Gastrocnemius medialis (tissue), 4 donors: ENCODE measurements around the gene BRMS1.

Experiments
- POLR2A ChIP-seq, 2 donors: fragments of 450-650 bp; IDR thresholded peaks; one replicate each; pipeline ENCODE4 v1.6.1; 2017; ENCODE audit warnings: antibody characterized with exemption in 2 of 2, mild to moderate bottlenecking in 2 of 2, moderate library complexity in 2 of 2
- TF ChIP-seq, protein P1 (sequence below), 5 experiments: fragments of 450-650 bp in 3 of 5; fragments of 200-600 bp in 2 of 5; sonication (generic) in 2 of 5; IDR thresholded peaks in 4 of 5; conservative IDR thresholded peaks in 1 of 5; 1 replicate in 4 of 5; 2 replicates in 1 of 5; pipeline ENCODE4 v1.5.1; 2016 to 2019; ENCODE audit warnings: antibody characterized with exemption in 5 of 5, mild to moderate bottlenecking in 3 of 5, moderate library complexity in 3 of 5

DNA sequence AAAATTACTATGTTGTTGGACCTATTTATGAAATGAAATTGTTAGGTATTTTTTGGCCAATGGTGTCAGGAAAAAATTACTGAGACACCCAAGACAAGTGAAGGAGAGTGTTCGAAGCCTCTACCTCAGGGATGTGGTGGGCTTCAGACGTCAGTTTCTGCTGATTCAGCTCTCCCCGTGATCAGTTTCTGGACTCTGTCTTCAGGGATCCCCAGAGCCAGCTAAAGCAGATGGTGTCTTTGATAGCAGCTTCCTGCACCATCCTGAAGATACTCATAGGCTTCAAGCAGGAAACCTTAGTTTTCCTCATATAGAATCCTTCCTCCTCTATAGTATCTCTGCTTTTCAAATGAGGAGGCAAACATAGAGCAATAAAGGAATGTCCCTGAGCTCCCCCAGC is 35.4 kb downstream of the BRMS1 start:
- TF ChIP-seq, protein P1, sequence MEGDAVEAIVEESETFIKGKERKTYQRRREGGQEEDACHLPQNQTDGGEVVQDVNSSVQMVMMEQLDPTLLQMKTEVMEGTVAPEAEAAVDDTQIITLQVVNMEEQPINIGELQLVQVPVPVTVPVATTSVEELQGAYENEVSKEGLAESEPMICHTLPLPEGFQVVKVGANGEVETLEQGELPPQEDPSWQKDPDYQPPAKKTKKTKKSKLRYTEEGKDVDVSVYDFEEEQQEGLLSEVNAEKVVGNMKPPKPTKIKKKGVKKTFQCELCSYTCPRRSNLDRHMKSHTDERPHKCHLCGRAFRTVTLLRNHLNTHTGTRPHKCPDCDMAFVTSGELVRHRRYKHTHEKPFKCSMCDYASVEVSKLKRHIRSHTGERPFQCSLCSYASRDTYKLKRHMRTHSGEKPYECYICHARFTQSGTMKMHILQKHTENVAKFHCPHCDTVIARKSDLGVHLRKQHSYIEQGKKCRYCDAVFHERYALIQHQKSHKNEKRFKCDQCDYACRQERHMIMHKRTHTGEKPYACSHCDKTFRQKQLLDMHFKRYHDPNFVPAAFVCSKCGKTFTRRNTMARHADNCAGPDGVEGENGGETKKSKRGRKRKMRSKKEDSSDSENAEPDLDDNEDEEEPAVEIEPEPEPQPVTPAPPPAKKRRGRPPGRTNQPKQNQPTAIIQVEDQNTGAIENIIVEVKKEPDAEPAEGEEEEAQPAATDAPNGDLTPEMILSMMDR (IDR thresholded peaks at IDR 0.05 in 4 of 5, conservative IDR thresholded peaks at IDR 0.05 in 1 of 5): no peak
- TF ChIP-seq POLR2A (IDR thresholded peaks at IDR 0.05): no peak
